HepG2 (cell line): Measurements from ENCODE around the gene MRE11. TPM values are rescaled to one million over a fixed set of nuclear protein-coding genes. Genes with fewer than 3 reads are reported as not detected.

Experiments used
- GFI1 ChIP-seq: sonication (generic); formaldehyde crosslinking; IDR thresholded peaks from 2 replicates; pipeline ENCODE4 v1.5.0; 2020; ENCODE audit warnings: missing genetic modification reagents, mild to moderate bottlenecking, borderline replicate concordance
- YY1 ChIP-seq: IDR thresholded peaks from 2 replicates; pipeline ENCODE4 v1.6.1; 2011; ENCODE audit warnings: low read length, low read depth, moderate library complexity, mild to moderate bottlenecking; ENCODE audit not compliant: insufficient read depth, insufficient replicate concordance
- ZFP82 ChIP-seq: sonication (generic); formaldehyde crosslinking; IDR thresholded peaks from 2 replicates; pipeline ENCODE4 v1.5.1; 2020; ENCODE audit warnings: mild to moderate bottlenecking, missing genetic modification reagents, borderline replicate concordance
- ZNF407 ChIP-seq: sonication (generic); formaldehyde crosslinking; IDR thresholded peaks from one replicate; pipeline ENCODE4 v1.5.1; 2020; ENCODE audit warnings: mild to moderate bottlenecking, missing genetic modification reagents; ENCODE audit errors: not compliant biosample characterization
- ZNF597 ChIP-seq: sonication (generic); formaldehyde crosslinking; IDR thresholded peaks from 2 replicates; pipeline ENCODE4 v1.5.0; 2020; ENCODE audit warnings: missing genetic modification reagents
- ZNF747 ChIP-seq: sonication (generic); formaldehyde crosslinking; IDR thresholded peaks from 2 replicates; pipeline ENCODE4 v1.8.1; 2023; ENCODE audit warnings: missing genetic modification reagents, mild to moderate bottlenecking, borderline replicate concordance
- ZNF839 ChIP-seq: sonication (generic); formaldehyde crosslinking; IDR thresholded peaks from 2 replicates; pipeline ENCODE4 v1.4.0; 2020; ENCODE audit warnings: missing genetic modification reagents, mild to moderate bottlenecking, borderline replicate concordance
- ZSCAN20 ChIP-seq: sonication (generic); formaldehyde crosslinking; IDR thresholded peaks from 2 replicates; pipeline ENCODE4 v1.4.0; 2020; ENCODE audit warnings: missing genetic modification reagents, mild to moderate bottlenecking, borderline replicate concordance
- polyA plus RNA-seq, 8 experiments: library from polyadenylated mRNA; depleted of rRNA in 3 of 8; stranded (reverse) in 7 of 8; unstranded in 1 of 8; fragments of >200 nt; fragmentation: Illumina TruSeq in 4 of 8; extraction: Trizol in 4 of 8; gene quantifications; 2 replicates each; pipeline versions ENCODE4 v1.2.1 to v1.2.3, GENCODE V29; 2011 to 2016; ENCODE audit warnings: low read depth in 4 of 8, missing spikeins in 1 of 8, mixed read lengths in 1 of 8; ENCODE audit not compliant: insufficient read depth in 1 of 8
- total RNA-seq, 5 experiments: library from RNA; depleted of rRNA; stranded (reverse); fragments of >200 nt; fragmentation: Illumina TruSeq; extraction: Trizol; gene quantifications; 2 replicates each; pipeline ENCODE4 v1.2.3, GENCODE V29; 2016; ENCODE audit warnings: low read depth in 1 of 5

The MRE11 gene
- total and polyA plus RNA-seq, 2 of the 13 experiments (the other 11 are each of a cell fraction or from before 2014, with no cell fraction given), result 7.2 to 37.3 TPM

GRCh38 chr11:94493281-94494125 lies at the start of gene MRE11, which contains the start of gene ANKRD49 (continued):
- TF ChIP-seq ZNF597 (CRISPR knock-in tag) (no peak), ZFP82 (CRISPR knock-in tag) (no peak), ZSCAN20 (CRISPR knock-in tag) (0 out of 2 replicates have a peak, but pooled peaks have one; percentile 13), ZNF407 (CRISPR knock-in tag) (peak; percentile 37), YY1 (peak; percentile 34), ZNF839 (CRISPR knock-in tag) (no peak), GFI1 (CRISPR knock-in tag) (no peak), ZNF747 (0 out of 2 replicates have a peak, but pooled peaks have one; percentile 8)
